Mucosa of rectum (tissue), 2 donors: Measurements from ENCODE around the gene ZC3H8.

Experiments
- H3K27ac ChIP-seq, 2 donors: one replicate each; pipeline ENCODE4 v1.7.0; 2013; ENCODE audit warnings: inconsistent platforms in 2 of 2, low read depth in 2 of 2, low read length in 2 of 2
- H3K27me3 ChIP-seq, 2 donors: one replicate each; pipeline ENCODE4 v1.7.0; 2013; ENCODE audit warnings: low read length in 2 of 2; ENCODE audit not compliant: control insufficient read depth in 2 of 2, insufficient read depth in 2 of 2
- H3K36me3 ChIP-seq, 2 donors: one replicate each; pipeline ENCODE4 v1.7.0; 2013; ENCODE audit warnings: low read length in 2 of 2; ENCODE audit not compliant: control insufficient read depth in 2 of 2, insufficient read depth in 2 of 2
- H3K4me1 ChIP-seq, 2 donors: one replicate each; pipeline ENCODE4 v1.7.0; 2013; ENCODE audit warnings: low read length in 2 of 2, mild to moderate bottlenecking in 1 of 2; ENCODE audit not compliant: control insufficient read depth in 2 of 2, insufficient read depth in 2 of 2
- H3K4me3 ChIP-seq, 2 donors: one replicate each; pipeline ENCODE4 v1.7.0; 2013; ENCODE audit warnings: low read length in 2 of 2
- H3K9ac ChIP-seq, 2 donors: one replicate each; pipeline ENCODE4 v1.7.0; 2013; ENCODE audit warnings: low read length in 2 of 2, low read depth in 1 of 2, mild to moderate bottlenecking in 1 of 2
- H3K9me3 ChIP-seq, 2 donors: one replicate each; pipeline ENCODE4 v1.7.0; 2013; ENCODE audit warnings: low read length in 2 of 2; ENCODE audit not compliant: control insufficient read depth in 2 of 2
- donor health status: healthy.
- donor health status: Normal muscosa, but diverticular disease.

The ZC3H8 gene

DNA sequence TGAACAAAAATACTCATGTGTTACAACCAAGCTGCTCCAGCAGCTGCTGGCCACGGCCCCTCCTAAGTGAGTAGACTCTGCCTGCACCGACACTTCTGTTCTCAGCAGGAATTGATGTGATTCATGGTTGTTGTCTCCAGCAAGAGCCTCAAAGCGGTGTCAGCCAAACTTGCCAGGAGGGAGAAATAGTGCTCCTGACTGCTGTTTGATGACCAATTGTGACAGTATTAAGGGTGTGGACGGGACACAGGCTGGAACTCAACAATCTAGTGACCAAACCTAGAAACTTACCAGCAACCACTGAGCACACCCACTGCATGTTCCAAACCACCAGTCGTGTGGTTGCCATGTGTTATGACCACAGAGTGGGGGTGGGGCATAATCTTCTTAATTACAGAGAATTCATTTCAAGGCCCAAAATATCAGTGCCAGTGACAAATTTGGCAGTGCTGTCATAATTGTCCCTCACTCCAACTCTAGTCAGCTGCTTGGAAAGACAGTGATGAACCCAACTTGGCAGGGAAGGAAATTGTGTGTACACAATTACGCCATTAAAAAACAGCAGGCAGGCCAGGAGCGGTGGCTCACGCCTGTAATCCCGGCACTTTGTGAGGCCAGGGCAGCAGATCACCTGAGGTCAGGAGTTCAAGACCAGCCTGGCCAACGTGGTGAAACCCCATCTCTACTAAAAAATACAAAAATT lies 86.3 kb downstream of the ZC3H8 start:
- H3K27me3 ChIP-seq, result no peaks in the 10 kb centered on the region
- no peaks in the 10 kb centered on the region for H3K36me3 ChIP-seq
- no peak overlapping the region for H3K27ac ChIP-seq
- H3K4me3 ChIP-seq, result no peak overlapping the region
- no peak overlapping the region for H3K9ac ChIP-seq
- H3K9me3 ChIP-seq, result no peaks in the 10 kb centered on the region
- no peaks in the 10 kb centered on the region for H3K4me1 ChIP-seq

- H3K9me3 ChIP-seq, result no peaks in the 10 kb centered on the region
- H3K27me3 ChIP-seq, result no peaks in the 10 kb centered on the region
- no peak overlapping the region for H3K27ac ChIP-seq
- H3K4me1 ChIP-seq, result no peaks in the 10 kb centered on the region
- H3K4me3 ChIP-seq, result no peak overlapping the region
- no peaks in the 10 kb centered on the region for H3K36me3 ChIP-seq
- no peak overlapping the region for H3K9ac ChIP-seq
Observed at GRCh38 chr2:112166806-112167499, 87.9 kb downstream of the ZC3H8 start.

DNA sequence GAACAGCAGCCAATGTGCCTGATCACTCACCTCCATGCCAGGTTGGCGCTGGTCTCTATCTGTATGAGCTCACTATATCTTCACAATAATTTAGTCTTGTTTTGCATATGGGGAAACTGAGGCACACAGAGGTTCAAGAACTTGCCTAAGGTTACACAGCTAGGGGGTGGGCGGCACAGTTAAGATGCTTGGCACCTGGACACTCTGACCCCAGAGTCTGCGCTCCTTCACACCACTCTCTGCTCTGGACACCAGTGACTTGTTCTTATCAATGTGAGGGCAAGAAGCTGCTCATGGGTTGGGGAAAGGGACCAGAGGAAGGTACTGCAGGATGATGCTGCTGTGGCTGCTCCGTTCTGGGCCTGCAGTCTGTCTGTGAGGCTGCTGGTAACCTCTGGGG lies 89.5 kb downstream of the ZC3H8 start:
- H3K27me3 ChIP-seq, result no peaks in the 10 kb centered on the region
- H3K9ac ChIP-seq, result no peak overlapping the region
- no peak overlapping the region for H3K4me3 ChIP-seq

GRCh38 chr2:112164876-112165275 lies 90.0 kb downstream of the ZC3H8 start:
- Histone ChIP-seq H3K4me1 (no peaks in the 10 kb centered on the region), H3K27ac (no peak overlapping the region), H3K36me3 (no peaks in the 10 kb centered on the region), H3K9me3 (no peaks in the 10 kb centered on the region), H3K9ac (no peak overlapping the region), H3K4me3 (no peak overlapping the region), H3K27me3 (no peaks in the 10 kb centered on the region)

More for the DNA sequence above, 89.5 kb downstream of the ZC3H8 start:
- Histone ChIP-seq H3K9me3 (no peaks in the 10 kb centered on the region), H3K36me3 (no peaks in the 10 kb centered on the region), H3K27ac (no peak overlapping the region), H3K4me1 (no peaks in the 10 kb centered on the region)

DNA sequence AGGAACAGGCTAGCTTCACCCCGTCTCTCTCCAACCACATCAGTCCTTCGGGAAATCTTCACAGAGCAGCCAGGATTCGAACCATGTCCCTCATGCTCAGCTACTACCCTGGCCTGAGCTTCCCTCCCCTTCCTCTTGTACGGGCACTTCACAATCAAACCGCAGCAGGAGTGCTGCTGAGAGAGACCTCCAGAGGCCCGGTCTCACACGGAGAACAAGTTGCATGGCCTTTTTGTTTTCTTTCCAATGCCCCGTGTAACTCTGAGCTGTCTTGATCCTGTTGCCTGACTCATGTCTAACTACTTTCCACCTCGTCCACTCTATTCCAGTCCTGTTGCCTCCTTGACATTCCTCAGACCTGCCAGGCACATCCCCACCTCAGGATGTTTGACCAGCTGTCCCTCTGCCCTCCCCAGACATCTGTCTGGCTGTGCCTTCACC lies 91.3 kb downstream of the ZC3H8 start:
- Histone ChIP-seq H3K9me3 (no peaks in the 10 kb centered on the region), H3K9ac (no peak overlapping the region), H3K4me3 (no peak overlapping the region), H3K27me3 (no peaks in the 10 kb centered on the region), H3K27ac (no peak overlapping the region), H3K36me3 (no peaks in the 10 kb centered on the region), H3K4me1 (no peaks in the 10 kb centered on the region)

GRCh38 chr2:112162956-112163355 lies 91.9 kb downstream of the ZC3H8 start:
- no peaks in the 10 kb centered on the region for H3K36me3 ChIP-seq
- no peaks in the 10 kb centered on the region for H3K4me1 ChIP-seq
- H3K27me3 ChIP-seq, result no peaks in the 10 kb centered on the region

GRCh38 chr2:112162341-112162740 lies 92.5 kb downstream of the ZC3H8 start:
- no peaks in the 10 kb centered on the region for H3K27me3 ChIP-seq
- no peak overlapping the region for H3K27ac ChIP-seq
- H3K9ac ChIP-seq, result no peak overlapping the region
- no peak overlapping the region for H3K4me3 ChIP-seq
- no peaks in the 10 kb centered on the region for H3K36me3 ChIP-seq
- H3K4me1 ChIP-seq, result no peaks in the 10 kb centered on the region
- no peaks in the 10 kb centered on the region for H3K9me3 ChIP-seq

More at GRCh38 chr2:112162956-112163355, 91.9 kb downstream of the ZC3H8 start:
- Histone ChIP-seq H3K4me3 (no peak overlapping the region), H3K9ac (no peak overlapping the region), H3K9me3 (no peaks in the 10 kb centered on the region), H3K27ac (no peak overlapping the region)
